Cerebellar nuclear complex (tissue), 1 donor: ENCODE measurements around the gene PGAP2.
"Not testable (repeated sequence)": the region's sequence is repeated elsewhere in the genome, so short reads cannot be mapped to it uniquely, and the experiment has no call there.

Experiments
- DNase-seq, 2 experiments: peaks; one replicate each; lab custom pipeline; 2025; lab: John Stamatoyannopoulos, UW

PGAP2 gene

GRCh38 chr11:3855808-3856491 lies 47.6 kb downstream of the PGAP2 start:
- no peak for DNase-seq

GRCh38 chr11:3856856-3857553 lies 48.6 kb downstream of the PGAP2 start:
- DNase-seq, result no peak

GRCh38 chr11:3857628-3858027 lies 49.3 kb downstream of the PGAP2 start:
- no peak for DNase-seq

- no peak for DNase-seq
These were observed 51.1 kb downstream of the PGAP2 start for GRCh38 chr11:3859373-3859881.

- no peak for DNase-seq
These were observed 52.0 kb downstream of the PGAP2 start for GRCh38 chr11:3860375-3860774.

- not testable (repeated sequence) for DNase-seq
These were observed 52.6 kb downstream of the PGAP2 start for GRCh38 chr11:3860898-3861393.

GRCh38 chr11:3861683-3862082 lies 53.3 kb downstream of the PGAP2 start:
- DNase-seq, result no peak

- no peak for DNase-seq
These were observed 57.2 kb downstream of the PGAP2 start for GRCh38 chr11:3865388-3866193.

- DNase-seq, result no peak
These were observed 57.8 kb downstream of the PGAP2 start for GRCh38 chr11:3866206-3866605.

- no peak for DNase-seq
These were observed 58.5 kb downstream of the PGAP2 start for GRCh38 chr11:3866836-3867208.

- DNase-seq, result no peak
These were observed 59.1 kb downstream of the PGAP2 start for GRCh38 chr11:3867209-3868091.

GRCh38 chr11:3873712-3874349 lies 65.5 kb downstream of the PGAP2 start:
- DNase-seq, result no peak
